IMR-90 (cell line): ENCODE results near the gene GATAD2A.

ENCODE experiments used
- CHD1 ChIP-seq: IDR thresholded peaks from 2 replicates; pipeline ENCODE4 v1.6.1; 2012; ENCODE audit warnings: low read depth, low read length, improper control_type of control experiment
- MAFK ChIP-seq: IDR thresholded peaks from 2 replicates; pipeline ENCODE4 v1.6.1; 2012; ENCODE audit warnings: low read depth, low read length, improper control_type of control experiment
- MXI1 ChIP-seq: IDR thresholded peaks from 2 replicates; pipeline ENCODE4 v1.6.1; 2012; ENCODE audit warnings: low read depth, mild to moderate bottlenecking, low read length, moderate library complexity, borderline replicate concordance
- NFE2L2 ChIP-seq: fragments of 150-350 bp; IDR thresholded peaks from 2 replicates; pipeline ENCODE4 v1.6.1; 2016; ENCODE audit warnings: low read depth, mild to moderate bottlenecking, low read length
- POLR2A ChIP-seq: IDR thresholded peaks from 2 replicates; pipeline ENCODE4 v1.6.1; 2012; ENCODE audit warnings: mild to moderate bottlenecking, low read depth, low read length
- RAD21 ChIP-seq: IDR thresholded peaks from 2 replicates; pipeline ENCODE4 v1.6.1; 2012; ENCODE audit warnings: low read length, improper control_type of control experiment
- SMC3 ChIP-seq: fragments of 150-350 bp; IDR thresholded peaks from 2 replicates; pipeline ENCODE4 v1.6.1; 2016; ENCODE audit warnings: low read depth, mild to moderate bottlenecking, antibody characterized with exemption, low read length, moderate library complexity
- TF ChIP-seq, protein P1 (sequence below): conservative IDR thresholded peaks from 2 replicates; pipeline ENCODE4 v1.5.1; 2012; ENCODE audit warnings: mild to moderate bottlenecking, low read depth, low read length, improper control_type of control experiment
- TF ChIP-seq, protein P2 (sequence below): fragments of 150-350 bp; IDR thresholded peaks from 2 replicates; pipeline ENCODE4 v1.6.1; 2017; ENCODE audit warnings: mild to moderate bottlenecking, antibody characterized with exemption, low read length, low read depth
- TF ChIP-seq, protein P3 (sequence below): fragments of 150-350 bp; IDR thresholded peaks from 2 replicates; pipeline ENCODE4 v1.6.1; 2016; ENCODE audit warnings: low read depth, mild to moderate bottlenecking, low read length, moderate library complexity, borderline replicate concordance

DNA sequence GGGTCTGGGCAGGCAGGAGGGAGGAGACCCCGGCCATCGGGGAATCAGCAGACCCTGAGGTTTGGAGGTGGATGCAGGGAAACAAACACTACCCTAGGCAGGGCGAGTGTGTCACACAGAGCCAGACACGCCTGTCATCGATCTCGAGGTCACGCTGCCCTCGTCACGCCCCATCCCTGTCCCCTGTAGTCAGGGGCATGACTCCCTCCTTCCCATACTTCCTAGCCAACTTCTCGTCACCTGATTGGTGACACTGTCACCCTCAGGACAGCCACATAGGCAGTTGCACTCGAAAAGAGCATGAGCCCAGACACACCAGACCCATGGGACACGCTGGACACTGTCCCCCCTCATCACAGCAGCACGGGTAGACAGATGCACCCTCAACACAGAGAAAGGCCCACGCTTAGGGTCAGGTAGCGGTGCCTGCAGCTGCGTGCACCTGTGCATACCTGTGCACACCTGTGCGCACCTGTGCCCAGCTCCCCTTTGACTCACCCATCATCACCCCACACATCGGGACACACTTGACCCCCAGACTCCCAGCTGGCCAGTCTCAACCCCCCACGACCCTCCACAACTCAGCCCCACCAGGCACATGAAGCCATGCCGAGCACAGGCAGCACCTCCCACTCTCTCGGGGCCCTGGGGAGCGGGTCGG lies 144.5 kb downstream of the GATAD2A start:
- TF ChIP-seq, protein P1, sequence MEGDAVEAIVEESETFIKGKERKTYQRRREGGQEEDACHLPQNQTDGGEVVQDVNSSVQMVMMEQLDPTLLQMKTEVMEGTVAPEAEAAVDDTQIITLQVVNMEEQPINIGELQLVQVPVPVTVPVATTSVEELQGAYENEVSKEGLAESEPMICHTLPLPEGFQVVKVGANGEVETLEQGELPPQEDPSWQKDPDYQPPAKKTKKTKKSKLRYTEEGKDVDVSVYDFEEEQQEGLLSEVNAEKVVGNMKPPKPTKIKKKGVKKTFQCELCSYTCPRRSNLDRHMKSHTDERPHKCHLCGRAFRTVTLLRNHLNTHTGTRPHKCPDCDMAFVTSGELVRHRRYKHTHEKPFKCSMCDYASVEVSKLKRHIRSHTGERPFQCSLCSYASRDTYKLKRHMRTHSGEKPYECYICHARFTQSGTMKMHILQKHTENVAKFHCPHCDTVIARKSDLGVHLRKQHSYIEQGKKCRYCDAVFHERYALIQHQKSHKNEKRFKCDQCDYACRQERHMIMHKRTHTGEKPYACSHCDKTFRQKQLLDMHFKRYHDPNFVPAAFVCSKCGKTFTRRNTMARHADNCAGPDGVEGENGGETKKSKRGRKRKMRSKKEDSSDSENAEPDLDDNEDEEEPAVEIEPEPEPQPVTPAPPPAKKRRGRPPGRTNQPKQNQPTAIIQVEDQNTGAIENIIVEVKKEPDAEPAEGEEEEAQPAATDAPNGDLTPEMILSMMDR: no peak
- TF ChIP-seq POLR2A (no peak), SMC3 (no peak), RAD21 (no peak), CHD1 (no peak), MAFK (no peak), MXI1 (no peak), NFE2L2 (no peak)
- TF ChIP-seq, protein P2, sequence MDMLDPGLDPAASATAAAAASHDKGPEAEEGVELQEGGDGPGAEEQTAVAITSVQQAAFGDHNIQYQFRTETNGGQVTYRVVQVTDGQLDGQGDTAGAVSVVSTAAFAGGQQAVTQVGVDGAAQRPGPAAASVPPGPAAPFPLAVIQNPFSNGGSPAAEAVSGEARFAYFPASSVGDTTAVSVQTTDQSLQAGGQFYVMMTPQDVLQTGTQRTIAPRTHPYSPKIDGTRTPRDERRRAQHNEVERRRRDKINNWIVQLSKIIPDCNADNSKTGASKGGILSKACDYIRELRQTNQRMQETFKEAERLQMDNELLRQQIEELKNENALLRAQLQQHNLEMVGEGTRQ: no peak
- TF ChIP-seq, protein P3, sequence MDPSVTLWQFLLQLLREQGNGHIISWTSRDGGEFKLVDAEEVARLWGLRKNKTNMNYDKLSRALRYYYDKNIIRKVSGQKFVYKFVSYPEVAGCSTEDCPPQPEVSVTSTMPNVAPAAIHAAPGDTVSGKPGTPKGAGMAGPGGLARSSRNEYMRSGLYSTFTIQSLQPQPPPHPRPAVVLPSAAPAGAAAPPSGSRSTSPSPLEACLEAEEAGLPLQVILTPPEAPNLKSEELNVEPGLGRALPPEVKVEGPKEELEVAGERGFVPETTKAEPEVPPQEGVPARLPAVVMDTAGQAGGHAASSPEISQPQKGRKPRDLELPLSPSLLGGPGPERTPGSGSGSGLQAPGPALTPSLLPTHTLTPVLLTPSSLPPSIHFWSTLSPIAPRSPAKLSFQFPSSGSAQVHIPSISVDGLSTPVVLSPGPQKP: no peak
